HUES6 (cell line): ENCODE measurements around the gene SAMD11.
A peak's percentile ranks its signal among the peaks of the same experiment; 100 is the strongest.

Source experiments
- H3K27ac ChIP-seq: 2 replicates; pipeline ENCODE4 v1.7.0; 2013; ENCODE audit warnings: low read depth, mild to moderate bottlenecking, low read length, inconsistent platforms
- H3K27me3 ChIP-seq: 2 replicates; pipeline ENCODE4 v1.6.1; 2013; ENCODE audit warnings: low read length; ENCODE audit not compliant: control insufficient read depth, insufficient read depth
- H3K36me3 ChIP-seq: 2 replicates; pipeline ENCODE4 v1.6.1; 2013; ENCODE audit warnings: low read length; ENCODE audit not compliant: control insufficient read depth, insufficient read depth
- H3K4me1 ChIP-seq: 2 replicates; pipeline ENCODE4 v1.6.1; 2013; ENCODE audit warnings: low read length; ENCODE audit not compliant: control insufficient read depth, insufficient read depth
- H3K4me3 ChIP-seq: 2 replicates; pipeline ENCODE4 v1.5.1; 2013; ENCODE audit warnings: low read depth, low read length
- H3K9ac ChIP-seq: one replicate; pipeline ENCODE4 v1.6.1; 2013; ENCODE audit warnings: mild to moderate bottlenecking, low read length
- H3K9me3 ChIP-seq: 2 replicates; pipeline ENCODE4 v1.6.1; 2013; ENCODE audit warnings: low read depth, low read length; ENCODE audit not compliant: control insufficient read depth, insufficient read depth

The SAMD11 gene

DNA sequence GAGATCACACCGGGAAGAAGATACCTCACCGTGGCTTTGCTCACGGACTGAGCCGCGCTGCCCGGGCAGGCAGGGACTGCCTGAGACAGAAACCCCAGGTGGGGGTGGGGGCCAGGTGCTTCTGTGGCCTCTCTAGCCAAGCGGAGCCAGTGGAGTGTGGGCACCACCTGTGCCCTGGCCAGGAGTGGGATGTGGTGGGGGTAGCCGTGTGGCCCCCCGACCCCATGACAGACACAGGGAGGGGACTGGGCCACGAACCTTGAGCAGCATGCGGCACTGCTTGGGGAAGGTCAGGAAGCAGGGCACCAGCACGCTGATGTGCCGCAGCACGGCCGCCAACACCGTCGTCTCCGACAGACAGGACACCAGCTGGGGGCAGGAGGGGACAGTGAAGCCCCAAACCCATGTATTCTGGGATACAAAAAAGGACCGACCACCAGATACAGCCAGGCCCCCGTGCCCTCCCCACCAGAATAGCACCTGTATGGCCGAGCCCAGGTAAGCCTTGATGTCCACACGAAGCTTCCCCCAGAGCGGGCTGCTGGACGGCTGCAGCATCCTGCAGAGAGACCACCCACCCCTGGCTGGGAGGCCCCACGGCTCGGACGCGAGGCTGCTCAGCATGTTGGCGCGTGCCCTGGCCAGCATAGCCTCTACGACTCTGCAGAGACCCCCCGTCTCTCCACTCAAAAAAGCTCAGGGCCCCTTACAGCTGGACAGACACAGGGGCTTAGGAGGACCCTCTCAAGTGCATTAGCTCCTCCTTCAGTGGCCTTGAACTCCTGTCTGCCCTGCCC, 30.0 kb downstream of the SAMD11 start:
- H3K27ac ChIP-seq = no peak overlapping the region
- H3K4me3 ChIP-seq = no peak overlapping the region
- no peak overlapping the region for H3K9ac ChIP-seq
- no peaks in the 10 kb centered on the region for H3K27me3 ChIP-seq
- H3K9me3 ChIP-seq = no peaks in the 10 kb centered on the region
- no peaks in the 10 kb centered on the region for H3K4me1 ChIP-seq
- peaks cover 82% of the 10 kb centered on the region for H3K36me3 ChIP-seq

DNA sequence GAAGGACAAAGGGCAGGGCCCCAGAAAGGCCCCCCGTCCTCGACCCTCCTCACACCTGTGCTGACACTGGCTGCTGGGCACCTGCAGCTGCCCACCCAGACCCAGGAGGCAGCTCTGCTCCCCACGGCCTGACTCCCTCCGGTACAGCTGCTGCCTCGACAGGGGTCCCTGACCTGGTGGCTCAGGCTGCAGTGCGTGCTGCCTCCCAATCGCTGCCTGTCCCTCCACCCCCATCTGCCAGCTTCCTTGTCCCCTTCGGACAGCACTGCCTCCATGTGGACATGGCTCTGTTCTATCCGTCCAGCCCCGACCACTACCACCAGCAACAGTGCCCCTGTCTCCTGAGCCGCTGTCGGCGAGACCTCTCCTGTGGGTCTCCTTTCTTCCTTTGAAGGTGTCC, 31.2 kb downstream of the SAMD11 start:
- Histone ChIP-seq H3K4me3 (no peak overlapping the region), H3K9me3 (no peaks in the 10 kb centered on the region), H3K27ac (no peak overlapping the region), H3K9ac (no peak overlapping the region), H3K27me3 (peaks cover 8% of the 10 kb centered on the region), H3K36me3 (peaks cover 70% of the 10 kb centered on the region), H3K4me1 (no peaks in the 10 kb centered on the region)

DNA sequence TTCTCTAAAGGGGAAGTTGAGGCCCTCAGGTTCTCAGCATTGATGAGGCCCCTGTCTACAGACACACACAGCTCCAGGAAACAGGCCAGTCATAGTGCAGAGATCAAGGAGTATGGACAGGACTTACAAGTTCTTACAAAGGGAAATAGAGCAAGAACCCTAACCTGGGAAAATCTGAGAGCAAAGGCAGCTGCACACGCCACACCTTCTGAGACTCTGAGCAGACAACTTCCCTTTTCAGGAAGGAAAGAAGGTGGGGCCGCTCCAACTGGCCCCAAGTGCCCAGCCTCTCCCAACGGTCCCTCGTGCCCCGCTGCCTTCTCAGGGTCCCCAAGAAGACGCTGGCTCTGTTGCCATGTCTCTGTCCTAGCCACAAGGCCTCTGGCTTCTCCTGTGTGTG, 31.8 kb downstream of the SAMD11 start:
- peaks cover 64% of the 10 kb centered on the region for H3K36me3 ChIP-seq
- H3K9ac ChIP-seq = no peak overlapping the region
- H3K4me1 ChIP-seq = no peaks in the 10 kb centered on the region
- H3K27me3 ChIP-seq = peaks cover 12% of the 10 kb centered on the region
- no peak overlapping the region for H3K27ac ChIP-seq
- no peak overlapping the region for H3K4me3 ChIP-seq
- no peaks in the 10 kb centered on the region for H3K9me3 ChIP-seq

DNA sequence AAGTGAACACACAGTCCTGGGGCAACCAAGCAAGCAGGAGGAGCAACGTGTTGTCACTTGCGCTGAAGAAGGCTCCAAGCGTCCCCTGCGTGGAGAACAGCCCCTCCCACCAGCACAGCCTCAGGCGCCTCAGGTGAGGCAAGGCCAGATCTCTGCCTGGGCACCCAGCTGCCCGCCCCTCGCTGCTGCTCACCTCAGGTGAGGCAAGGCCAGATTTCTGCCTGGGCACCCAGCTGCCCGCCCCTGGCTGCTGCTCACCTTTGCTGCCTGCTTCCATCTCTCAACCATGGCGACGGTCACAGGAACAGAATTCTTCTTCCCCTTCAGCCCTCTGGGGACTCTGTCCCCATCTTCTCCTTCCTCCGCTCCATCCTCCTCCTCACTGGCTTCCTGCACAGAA, 32.9 kb downstream of the SAMD11 start:
- peaks cover 58% of the 10 kb centered on the region for H3K36me3 ChIP-seq
- H3K4me1 ChIP-seq = peaks cover 5% of the 10 kb centered on the region
- H3K9ac ChIP-seq = no peak overlapping the region

DNA sequence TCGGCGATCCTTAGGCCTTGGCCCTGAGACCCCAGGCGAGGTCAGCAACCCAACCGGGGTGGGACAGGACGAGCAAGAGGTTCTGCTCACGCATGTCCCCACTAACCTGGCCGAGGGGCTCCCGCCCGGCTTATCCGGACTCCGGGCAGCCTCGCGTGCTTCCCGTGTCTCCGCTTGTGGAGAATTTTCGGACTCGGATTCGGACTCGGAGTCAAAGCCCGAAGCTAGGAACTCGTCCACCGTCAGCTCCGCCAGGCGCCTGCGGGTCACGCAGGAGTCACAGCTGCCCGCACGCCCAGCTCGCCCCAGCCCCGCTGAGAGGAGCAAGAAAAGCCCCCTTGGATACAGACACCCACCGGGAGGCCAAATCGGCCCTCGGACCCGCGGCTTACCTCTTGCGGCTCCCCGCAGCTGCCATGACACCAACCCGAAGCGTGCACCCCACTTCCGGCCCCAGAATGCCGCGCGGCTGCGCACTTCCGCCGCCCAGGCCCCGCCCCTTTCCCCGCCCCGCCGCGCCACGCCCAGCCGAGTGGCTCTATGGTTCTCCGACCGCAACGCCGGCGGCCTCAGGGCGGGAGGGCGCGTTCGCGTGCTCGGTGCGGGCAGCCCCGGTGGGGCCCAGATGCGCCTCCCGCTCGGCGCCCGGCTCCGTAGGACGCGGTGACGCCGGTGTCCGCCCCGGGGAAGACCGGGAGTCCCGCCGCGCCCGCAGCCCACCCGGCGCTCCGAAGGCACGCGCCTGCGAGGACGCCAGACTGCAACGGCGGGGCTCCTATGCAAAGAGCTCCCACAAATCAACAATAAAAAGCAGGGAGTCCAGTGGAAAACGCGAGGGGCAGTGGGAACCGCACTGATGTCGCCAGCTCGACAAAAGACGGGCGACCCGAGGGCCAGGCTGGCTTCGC, 35.4 kb downstream of the SAMD11 start, which contains the start of gene NOC2L:
Gene NOC2L (minus strand): TSS at position 434 of the 908 bp plus-strand sequence. CDS start 16 bp downstream, at position 418.
- Histone ChIP-seq H3K36me3 (peaks cover 56% of the 10 kb centered on the region), H3K27me3 (peaks cover 23% of the 10 kb centered on the region), H3K27ac (peak within 1 kb of the TSS; percentile 67; the same call in 1 of the 2 replicates), H3K4me1 (peaks cover 5% of the 10 kb centered on the region), H3K9ac (peak within 1 kb of the TSS; percentile 87), H3K4me3 (peak within 1 kb of the TSS; percentile 99), H3K9me3 (no peaks in the 10 kb centered on the region)

More for the DNA sequence above, 32.9 kb downstream of the SAMD11 start:
- Histone ChIP-seq H3K9me3 (no peaks in the 10 kb centered on the region), H3K27ac (no peak overlapping the region), H3K27me3 (peaks cover 21% of the 10 kb centered on the region), H3K4me3 (no peak overlapping the region)

DNA sequence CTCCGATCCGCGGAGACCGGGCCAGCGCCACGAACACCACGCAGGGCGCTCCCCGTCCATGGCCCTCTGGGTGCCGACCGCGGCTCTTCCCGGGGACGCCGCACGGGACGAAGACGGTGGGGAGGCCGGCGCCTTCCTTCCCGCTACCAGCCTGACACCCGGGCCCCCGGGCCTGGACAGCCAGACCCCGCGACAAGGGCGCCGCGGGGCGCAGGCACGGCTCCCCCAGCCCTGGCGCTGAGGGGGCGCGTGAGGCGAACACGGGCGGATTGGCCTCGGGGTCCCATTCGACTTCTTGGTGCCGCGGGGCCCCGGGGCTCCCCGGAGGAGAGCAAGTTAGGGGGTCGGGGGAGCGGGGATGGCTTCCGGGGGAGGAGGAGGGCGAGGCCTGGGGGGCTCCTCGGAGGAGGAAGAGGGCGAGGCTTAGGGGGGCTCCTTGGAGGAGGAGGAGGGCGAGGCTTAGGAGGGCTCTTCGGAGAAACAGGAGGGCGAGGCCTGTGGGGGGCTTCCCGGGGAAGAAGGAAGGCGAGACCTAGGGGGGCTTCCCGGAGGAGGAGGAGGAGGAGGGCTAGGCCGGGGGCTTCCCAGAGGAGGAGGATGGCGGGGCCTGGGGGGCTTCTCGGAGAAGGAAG, 36.1 kb downstream of the SAMD11 start:
- Histone ChIP-seq H3K27ac (no peak overlapping the region), H3K9me3 (no peaks in the 10 kb centered on the region), H3K4me3 (peak overlapping the region; percentile 99), H3K36me3 (peaks cover 51% of the 10 kb centered on the region), H3K27me3 (peaks cover 23% of the 10 kb centered on the region), H3K9ac (peak overlapping the region; percentile 39), H3K4me1 (peaks cover 5% of the 10 kb centered on the region)

DNA sequence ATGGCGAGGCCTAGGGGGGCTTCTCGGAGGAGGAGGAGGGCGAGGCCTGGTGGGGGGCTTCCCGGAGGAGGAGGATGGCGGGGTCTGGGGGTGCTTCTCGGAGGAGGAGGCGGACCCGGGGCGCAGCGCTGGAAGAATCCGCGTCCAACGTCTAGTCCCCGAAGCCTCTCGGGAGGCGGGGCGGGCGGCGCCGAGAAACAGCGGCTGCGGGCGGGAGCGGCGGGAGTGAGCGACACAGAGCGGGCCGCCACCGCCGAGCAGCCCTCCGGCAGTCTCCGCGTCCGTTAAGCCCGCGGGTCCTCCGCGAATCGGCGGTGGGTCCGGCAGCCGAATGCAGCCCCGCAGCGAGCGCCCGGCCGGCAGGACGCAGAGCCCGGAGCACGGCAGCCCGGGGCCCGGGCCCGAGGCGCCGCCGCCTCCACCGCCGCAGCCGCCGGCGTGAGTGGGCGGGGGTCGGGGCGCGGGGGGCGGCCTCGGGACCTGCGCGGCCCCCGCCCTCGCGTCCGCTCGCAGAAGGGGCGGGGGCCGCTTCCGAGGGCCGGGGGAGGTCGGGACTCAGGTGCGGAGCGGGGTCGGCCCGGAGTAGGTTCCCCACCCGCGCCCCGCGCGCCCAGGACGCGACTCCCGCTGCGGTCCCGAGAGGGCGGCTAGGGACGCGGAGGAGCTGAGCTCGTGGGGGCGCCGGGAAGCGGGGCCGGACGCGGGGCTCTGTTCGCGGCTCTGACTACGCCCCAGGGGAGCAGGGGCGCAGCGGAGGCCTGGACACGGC, 36.8 kb downstream of the SAMD11 start, which contains the start of gene KLHL17:
Gene KLHL17 (plus strand): TSS at position 222 of the 769 bp plus-strand sequence. CDS start 110 bp downstream, at position 332.
- Histone ChIP-seq H3K27ac (no peak within 1 kb of the TSS), H3K36me3 (peaks cover 50% of the 10 kb centered on the region), H3K27me3 (peaks cover 30% of the 10 kb centered on the region), H3K9me3 (no peaks in the 10 kb centered on the region), H3K4me3 (peak within 1 kb of the TSS; percentile 99), H3K9ac (peak within 1 kb of the TSS; percentile 39), H3K4me1 (peaks cover 5% of the 10 kb centered on the region)

DNA sequence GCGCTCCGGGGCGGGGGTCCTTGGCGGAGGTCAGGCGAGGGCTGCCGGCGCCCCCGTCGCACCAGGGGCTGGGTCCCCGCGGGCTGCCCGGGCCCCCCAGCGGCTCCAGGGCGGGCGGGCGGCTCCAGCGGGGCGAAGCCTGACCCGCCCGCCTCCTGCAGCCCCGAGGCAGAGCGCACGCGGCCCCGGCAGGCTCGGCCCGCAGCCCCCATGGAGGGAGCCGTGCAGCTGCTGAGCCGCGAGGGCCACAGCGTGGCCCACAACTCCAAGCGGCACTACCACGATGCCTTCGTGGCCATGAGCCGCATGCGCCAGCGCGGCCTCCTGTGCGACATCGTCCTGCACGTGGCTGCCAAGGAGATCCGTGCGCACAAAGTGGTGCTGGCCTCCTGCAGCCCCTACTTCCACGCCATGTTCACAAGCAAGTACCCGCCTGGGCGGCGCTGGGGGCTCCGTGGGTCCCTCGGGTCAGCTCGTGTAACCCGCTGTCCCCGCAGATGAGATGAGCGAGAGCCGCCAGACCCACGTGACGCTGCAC, 37.5 kb downstream of the SAMD11 start:
- Histone ChIP-seq H3K4me1 (peaks cover 11% of the 10 kb centered on the region), H3K9me3 (no peaks in the 10 kb centered on the region), H3K36me3 (peaks cover 43% of the 10 kb centered on the region), H3K4me3 (peak overlapping the region; percentile 99), H3K27ac (no peak overlapping the region), H3K27me3 (peaks cover 36% of the 10 kb centered on the region), H3K9ac (no peak overlapping the region)

DNA sequence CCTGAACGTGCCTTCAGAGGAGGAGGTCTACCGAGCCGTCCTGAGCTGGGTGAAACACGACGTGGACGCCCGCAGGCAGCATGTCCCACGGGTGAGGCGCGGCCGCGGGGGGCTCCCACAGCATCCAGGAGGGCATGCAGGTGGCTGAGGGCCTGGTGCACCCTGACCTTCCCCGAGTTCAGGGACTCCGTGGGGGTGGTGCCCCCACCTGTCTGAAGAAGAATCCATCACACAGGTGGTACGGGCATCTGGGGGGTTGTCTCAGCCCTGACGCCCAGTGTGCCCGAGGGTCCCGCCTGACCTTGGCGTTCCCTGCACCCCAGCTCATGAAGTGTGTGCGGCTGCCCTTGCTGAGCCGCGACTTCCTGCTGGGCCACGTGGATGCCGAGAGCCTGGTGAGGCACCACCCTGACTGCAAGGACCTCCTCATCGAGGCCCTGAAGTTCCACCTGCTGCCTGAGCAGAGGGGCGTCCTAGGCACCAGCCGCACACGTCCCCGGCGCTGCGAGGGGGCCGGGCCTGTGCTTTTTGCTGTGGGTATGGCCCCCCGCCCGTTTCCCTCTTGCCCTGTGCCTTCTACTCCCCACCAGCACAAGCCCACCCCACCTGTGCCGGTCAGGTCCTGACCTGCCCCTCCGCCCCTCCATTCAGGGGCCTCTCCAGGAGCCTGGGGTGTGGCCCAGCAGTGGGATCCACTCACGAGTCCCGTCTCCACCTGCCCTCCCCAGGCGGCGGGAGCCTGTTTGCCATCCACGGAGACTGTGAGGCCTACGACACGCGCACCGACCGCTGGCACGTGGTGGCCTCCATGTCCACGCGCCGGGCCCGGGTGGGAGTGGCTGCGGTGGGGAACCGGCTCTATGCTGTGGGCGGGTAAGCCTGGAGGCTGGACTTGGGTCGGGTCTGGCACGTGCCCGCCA, 38.9 kb downstream of the SAMD11 start:
- H3K9me3 ChIP-seq = no peaks in the 10 kb centered on the region
- no peak overlapping the region for H3K9ac ChIP-seq
- H3K4me3 ChIP-seq = no peak overlapping the region
- peaks cover 33% of the 10 kb centered on the region for H3K36me3 ChIP-seq
- peaks cover 51% of the 10 kb centered on the region for H3K27me3 ChIP-seq
- H3K27ac ChIP-seq = no peak overlapping the region
- peaks cover 17% of the 10 kb centered on the region for H3K4me1 ChIP-seq
